GM12878 (cell line): ENCODE results near the gene GNB5. TPM values are rescaled to one million over a fixed set of nuclear protein-coding genes. Genes with fewer than 3 reads are reported as not detected.
A peak's percentile ranks its signal among the peaks of the same experiment; 100 is the strongest.

Source experiments
- ATAC-seq: fragments of 200-7000 bp; cut with Tn5 transposase; 3 replicates; pipeline ENCODE4 v1.9.1; 2020; ENCODE audit warnings: mild to moderate bottlenecking, moderate library complexity
- BruUV-seq: library from RNA; stranded (reverse); fragments of 400-500 nt; replicated peaks from 2 replicates; lab custom pipeline; 2021; lab: Mats Ljungman, UMichigan
- CTCF ChIA-PET: fragments of 300-600 bp; sonication (Branson Sonifier 250); formaldehyde crosslinking; extraction: SDS; loops from one replicate; lab custom pipeline; 2021; ENCODE audit warnings: inconsistent platforms; lab: Yijun Ruan, JAX
- POLR2A ChIA-PET: fragments of 350-600 bp; formaldehyde crosslinking; extraction: SDS; loops from one replicate; lab custom pipeline; 2021; ENCODE audit warnings: inconsistent platforms; lab: Charles Lee
- RAD21 ChIA-PET: fragments of 300-600 bp; sonication (Branson Sonifier 250); formaldehyde crosslinking; loops from one replicate; lab custom pipeline; 2023; ENCODE audit warnings: antibody characterized with exemption; ENCODE audit not compliant: unreplicated experiment; lab: Charles Lee
- SMC1A ChIA-PET: fragments of 300-600 bp; sonication (Branson Sonifier 250); formaldehyde crosslinking; loops from one replicate; lab custom pipeline; 2023; ENCODE audit not compliant: unreplicated experiment, uncharacterized antibody; lab: Charles Lee
- DNase-seq: peaks from one replicate; pipeline ENCODE4 v3.0.0-alpha.2; 2011; ENCODE audit warnings: low read depth, low spot score
- FAIRE-seq: peaks from 3 replicates; lab custom pipeline; 2011; peaks lifted over from hg19 to GRCh38; lab: Jason Lieb, UNC
- H2AFZ ChIP-seq: 2 replicates; pipeline ENCODE4 v1.6.0; 2011; ENCODE audit warnings: low read depth, low read length, control low read depth; ENCODE audit not compliant: control insufficient read depth
- H3K27ac ChIP-seq: 2 replicates; pipeline ENCODE4 v1.5.1; 2011; ENCODE audit warnings: control low read depth; ENCODE audit not compliant: control insufficient read depth, insufficient read depth
- H3K27me3 ChIP-seq, 2 experiments: replicated peaks in 1 of 2; 2 replicates each; pipeline versions ENCODE4 v1.6.0 to v1.6.1; 2011; ENCODE audit warnings: low read length in 1 of 2; ENCODE audit not compliant: control insufficient read depth in 2 of 2, insufficient read depth in 2 of 2
- H3K36me3 ChIP-seq, 2 experiments: 2 replicates each; pipeline ENCODE4 v1.5.1; 2011; ENCODE audit warnings: low read length in 1 of 2; ENCODE audit not compliant: control insufficient read depth in 2 of 2, insufficient read depth in 2 of 2
- H3K4me1 ChIP-seq: 2 replicates; pipeline ENCODE4 v1.6.1; 2011; ENCODE audit warnings: mild to moderate bottlenecking, low read length, moderate library complexity, mixed read lengths; ENCODE audit not compliant: control insufficient read depth, insufficient read depth
- H3K4me2 ChIP-seq: 2 replicates; pipeline ENCODE4 v1.6.0; 2011; ENCODE audit warnings: control low read depth; ENCODE audit not compliant: control insufficient read depth, insufficient read depth
- H3K4me3 ChIP-seq: fragments of 200-600 bp; sonication (generic); 2 replicates; pipeline ENCODE4 v1.5.1; 2016
- H3K79me2 ChIP-seq: 2 replicates; pipeline ENCODE4 v1.6.0; 2011; ENCODE audit warnings: low read length; ENCODE audit not compliant: control insufficient read depth, insufficient read depth
- H3K9ac ChIP-seq: 2 replicates; pipeline ENCODE4 v1.8.0; 2011; ENCODE audit warnings: low read length, control low read depth, mixed read lengths; ENCODE audit not compliant: control insufficient read depth, insufficient read depth
- H3K9me3 ChIP-seq: replicated peaks from 3 replicates; pipeline ENCODE4 v1.5.1; 2011; ENCODE audit warnings: mild to moderate bottlenecking, low read length; ENCODE audit not compliant: control insufficient read depth, insufficient read depth
- H4K20me1 ChIP-seq: 2 replicates; pipeline ENCODE4 v1.6.0; 2011; ENCODE audit not compliant: control insufficient read depth, insufficient read depth
- CEBPB ChIP-seq, 2 experiments: fragments of 150-350 bp in 1 of 2; IDR thresholded peaks; 2 replicates each; pipeline ENCODE4 v1.6.1; 2012 to 2014; ENCODE audit warnings: low read depth in 2 of 2, low read length in 2 of 2, borderline replicate concordance in 1 of 2, inconsistent platforms in 1 of 2
- PAX8 ChIP-seq: fragments of 450-650 bp; IDR thresholded peaks from 2 replicates; pipeline ENCODE4 v1.6.1; 2017; ENCODE audit warnings: mild to moderate bottlenecking, moderate library complexity
- PRDM15 ChIP-seq: fragments of 450-650 bp; formaldehyde crosslinking; IDR thresholded peaks from 2 replicates; pipeline ENCODE4 v1.4.0; 2020; ENCODE audit warnings: mild to moderate bottlenecking, moderate library complexity
- RAD21 ChIP-seq: IDR thresholded peaks from 2 replicates; pipeline ENCODE4 v1.6.1; 2011; ENCODE audit warnings: mild to moderate bottlenecking, low read depth, low read length, moderate library complexity; ENCODE audit not compliant: insufficient read depth
- SMC3 ChIP-seq: IDR thresholded peaks from 2 replicates; pipeline ENCODE4 v1.6.1; 2011; ENCODE audit warnings: low read length, improper control_type of control experiment, borderline replicate concordance
- STAT1 ChIP-seq: fragments of 450-650 bp; conservative IDR thresholded peaks from 2 replicates; pipeline ENCODE4 v1.6.1; 2014; ENCODE audit warnings: antibody characterized with exemption, mild to moderate bottlenecking
- TCF3 ChIP-seq: IDR thresholded peaks from 2 replicates; pipeline ENCODE4 v1.6.1; 2012; ENCODE audit warnings: low read depth, mild to moderate bottlenecking, low read length, borderline replicate concordance; ENCODE audit not compliant: insufficient read depth
- ZNF384 ChIP-seq: IDR thresholded peaks from 2 replicates; pipeline ENCODE4 v1.6.1; 2012; ENCODE audit warnings: low read depth, mild to moderate bottlenecking, low read length, improper control_type of control experiment, borderline replicate concordance
- WGBS: methylation state at CpG from one replicate; pipeline ENCODE4 v1.1.6; 2016; ENCODE audit warnings: low lambda C conversion rate; ENCODE audit not compliant: insufficient replicate concordance, insufficient coverage; ENCODE audit errors: missing lambda C conversion rate; 5-methylcytosine and 5-hydroxymethylcytosine counted together
- in situ Hi-C: fragments of 300-500 bp; cut with MboI; formaldehyde crosslinking; loops from 9 replicates; pipeline ENCODE4 v1.14.3; 2018; ENCODE audit warnings: mixed read lengths
- intact Hi-C: fragments of 100-400 bp; cut with micrococcal nuclease; formaldehyde crosslinking; loops from one replicate; pipeline ENCODE4 v1.14.2; 2022; ENCODE audit not compliant: unreplicated experiment
- polyA plus RNA-seq, 11 experiments: library from polyadenylated mRNA; depleted of rRNA in 4 of 11; unstranded in 6 of 11; stranded (reverse) in 5 of 11; fragments of >200 nt; fragmentation: Nextera tagmentation in 4 of 11; fragmentation: Illumina TruSeq in 1 of 11; extraction: Ambion mirVana in 4 of 11; extraction: Trizol in 1 of 11; gene quantifications; 1 replicate in 1 of 11; 2 replicates in 10 of 11; pipeline versions ENCODE4 v1.2.1 to v1.2.3, GENCODE V29; 2011 to 2016; ENCODE audit warnings: inconsistent platforms in 2 of 11, missing spikeins in 2 of 11, low read depth in 1 of 11
- total RNA-seq, 4 experiments: library from RNA; depleted of rRNA in 3 of 4; stranded (reverse); fragments of >200 nt in 3 of 4; fragmentation: Illumina TruSeq in 1 of 4; extraction: Trizol in 1 of 4; gene quantifications; 2 replicates each; pipeline versions ENCODE4 v1.2.1 to v1.2.3, GENCODE V29; 2013 to 2021
- TF ChIP-seq, protein P1 (sequence below): fragments of 450-650 bp; IDR thresholded peaks from 2 replicates; pipeline ENCODE4 v1.6.1; 2016; ENCODE audit warnings: mild to moderate bottlenecking

GNB5 gene
- total and polyA plus RNA-seq, 10 of the 15 experiments (the other 5 are each of a cell fraction or from before 2014, with no cell fraction given) = 2.4 to 25.9 (median 15.2) TPM

- TF ChIP-seq SMC3 (peak; percentile 88), RAD21 (peak; percentile 87)
- TF ChIP-seq, protein P1, sequence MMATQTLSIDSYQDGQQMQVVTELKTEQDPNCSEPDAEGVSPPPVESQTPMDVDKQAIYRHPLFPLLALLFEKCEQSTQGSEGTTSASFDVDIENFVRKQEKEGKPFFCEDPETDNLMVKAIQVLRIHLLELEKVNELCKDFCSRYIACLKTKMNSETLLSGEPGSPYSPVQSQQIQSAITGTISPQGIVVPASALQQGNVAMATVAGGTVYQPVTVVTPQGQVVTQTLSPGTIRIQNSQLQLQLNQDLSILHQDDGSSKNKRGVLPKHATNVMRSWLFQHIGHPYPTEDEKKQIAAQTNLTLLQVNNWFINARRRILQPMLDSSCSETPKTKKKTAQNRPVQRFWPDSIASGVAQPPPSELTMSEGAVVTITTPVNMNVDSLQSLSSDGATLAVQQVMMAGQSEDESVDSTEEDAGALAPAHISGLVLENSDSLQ = no peak
Measured at GRCh38 chr15:52078876-52079700, 112.1 kb downstream of the GNB5 start (continued).

- RAD21 ChIA-PET = interaction anchor here (0.6 to 10.3 kb wide), 21 partner anchors 9 to 130 kb away, joined by 3 to 203 read pairs (median 4); partner anchors contain the start of genes BCL2L10 and LEO1
- Histone ChIP-seq H3K36me3 (no peaks in the 10 kb centered on the region; a peak in 2 of 4 replicates), H3K27ac (no peak overlapping the region), H4K20me1 (no peaks in the 10 kb centered on the region), H3K4me3 (no peak overlapping the region), H3K79me2 (peaks cover 12% of the 10 kb centered on the region), H2AFZ (no peak overlapping the region; the same call in 1 of the 2 replicates), H3K27me3 (no peaks in the 10 kb centered on the region), H3K4me2 (no peak overlapping the region), H3K4me1 (peaks cover 26% of the 10 kb centered on the region), H3K9me3 (no peaks in the 10 kb centered on the region), H3K9ac (no peak overlapping the region)
- DNase-seq (no peak), FAIRE-seq (no peak), ATAC-seq (no peak)
- CTCF ChIA-PET = interaction anchor here (0.6 to 11.1 kb wide), 36 partner anchors 9 to 224 kb away, joined by 3 to 251 read pairs (median 5); partner anchors contain the start of gene BCL2L10
- in situ Hi-C loops (no loop called here), intact Hi-C loops (loop anchor here (2.0 to 5.0 kb wide), 2 partner anchors 34 to 62 kb away; partner anchors contain the start of gene BCL2L10)
- SMC1A ChIA-PET = interaction anchor here (0.7 to 11.2 kb wide), 23 partner anchors 10 to 191 kb away, joined by 3 to 272 read pairs (median 6); partner anchors contain the start of gene BCL2L10
- WGBS = 74% methylated on average over 10 of the region's 10 CpGs
- no TSS peak for BruUV-seq
- POLR2A ChIA-PET = interaction anchor here (0.6 to 10.3 kb wide), 9 partner anchors 11 to 107 kb away, joined by 3 to 151 read pairs (median 5); partner anchors contain the start of gene LEO1
- TF ChIP-seq PRDM15 (CRISPR knock-in tag) = no peak
- TF ChIP-seq CEBPB (IDR thresholded peaks at IDR 0.05; ENCODE audit: borderline replicate concordance in 1 of 2, low read depth in 2 of 2, low read length in 2 of 2) = no peak
- TF ChIP-seq PAX8 = no peak
- no peak for TF ChIP-seq TCF3
- no peak for TF ChIP-seq STAT1
- TF ChIP-seq ZNF384 = no peak
Measured at GRCh38 chr15:52078197-52078875, 112.9 kb downstream of the GNB5 start.
